Activated CD8-positive, alpha-beta memory T cell treated with anti-CD3 and anti-CD28 coated beads for 1 hour (primary cell): ENCODE data around the gene TRPV3.
"Not testable (repeated sequence)": the region's sequence is repeated elsewhere in the genome, so short reads cannot be mapped to it uniquely, and the experiment has no call there.

Source experiments
- DNase-seq, 2 donors: peaks; one replicate each; pipeline ENCODE4 v3.0.0-alpha.2; 2020; ENCODE audit warnings: low read depth in 1 of 2; ENCODE audit errors: extremely low read depth in 1 of 2

TRPV3 gene

GRCh38 chr17:3574231-3574630 lies 16.6 kb upstream of the TRPV3 start:
- DNase-seq = no peak

DNA sequence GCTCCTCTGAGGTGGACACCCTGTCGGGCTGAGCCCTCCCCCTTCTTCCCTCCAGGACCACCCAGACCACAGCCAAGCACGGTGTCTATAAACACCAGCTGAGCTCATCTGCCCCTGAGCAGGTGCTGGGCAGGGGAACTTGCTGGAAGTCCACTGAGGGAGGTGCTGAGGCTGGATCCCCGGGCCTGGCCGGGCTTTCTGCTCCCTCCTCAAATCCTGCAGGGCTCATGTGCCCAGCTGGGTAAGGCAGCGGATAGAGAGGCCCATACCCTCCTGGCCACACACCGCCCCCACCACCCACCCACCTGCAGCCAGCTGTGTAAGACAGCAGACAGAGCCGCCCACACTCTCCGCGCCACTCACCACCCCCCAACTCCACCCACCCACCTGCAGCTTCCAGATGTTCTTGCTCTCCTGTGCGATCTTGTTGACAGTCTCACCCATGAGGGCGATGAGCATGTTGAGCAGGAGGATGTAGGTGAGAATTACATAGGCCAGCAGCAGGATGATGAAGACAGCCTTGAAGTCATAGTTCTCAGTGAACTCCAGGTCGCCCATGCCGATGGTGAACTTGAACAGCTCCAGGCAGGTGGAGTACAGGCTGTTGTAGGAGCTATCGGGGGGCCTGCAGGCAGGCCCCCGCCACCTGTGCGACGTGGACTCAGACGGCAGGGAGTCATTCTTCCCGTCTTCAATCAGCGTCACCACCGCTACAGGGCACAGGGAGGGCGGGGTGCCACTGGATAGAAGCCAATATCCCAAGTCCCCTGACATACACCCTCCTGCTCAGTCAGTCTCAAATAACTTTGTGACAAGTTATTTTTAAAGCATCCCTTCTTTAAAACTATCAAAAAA lies 15.9 kb upstream of the TRPV3 start:
- DNase-seq = no peak

GRCh38 chr17:3572231-3572630 lies 14.6 kb upstream of the TRPV3 start:
- no peak for DNase-seq

- no peak for DNase-seq
These were observed 13.7 kb upstream of the TRPV3 start for GRCh38 chr17:3571043-3571900.

- DNase-seq = no peak
These were observed 12.0 kb upstream of the TRPV3 start for GRCh38 chr17:3569534-3570137.

GRCh38 chr17:3566551-3566950 lies 8.9 kb upstream of the TRPV3 start:
- no peak for DNase-seq

- DNase-seq = no peak
These were observed 7.5 kb upstream of the TRPV3 start for GRCh38 chr17:3565143-3565542.

- DNase-seq = not testable (repeated sequence)
These were observed 6.6 kb upstream of the TRPV3 start for GRCh38 chr17:3564241-3564640.

DNA sequence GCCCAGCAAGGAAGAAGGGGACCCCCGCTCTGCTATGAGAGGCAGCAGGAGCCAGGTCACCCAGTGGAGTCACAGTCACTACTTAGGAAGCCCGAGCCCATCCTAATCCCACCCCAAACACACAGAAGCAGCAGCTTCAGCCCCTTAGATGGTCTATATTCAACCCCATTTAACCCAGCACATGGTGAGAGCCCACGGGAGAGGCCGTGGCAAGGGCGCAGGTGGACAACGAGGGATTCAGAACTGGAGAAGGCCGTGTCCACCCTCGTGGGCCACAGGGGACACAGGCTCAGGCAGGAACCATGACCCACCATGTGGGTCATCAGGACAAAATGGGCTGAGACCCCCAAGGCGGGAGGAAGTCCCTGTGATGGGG lies 1.6 kb upstream of the TRPV3 start:
- no peak for DNase-seq

DNA sequence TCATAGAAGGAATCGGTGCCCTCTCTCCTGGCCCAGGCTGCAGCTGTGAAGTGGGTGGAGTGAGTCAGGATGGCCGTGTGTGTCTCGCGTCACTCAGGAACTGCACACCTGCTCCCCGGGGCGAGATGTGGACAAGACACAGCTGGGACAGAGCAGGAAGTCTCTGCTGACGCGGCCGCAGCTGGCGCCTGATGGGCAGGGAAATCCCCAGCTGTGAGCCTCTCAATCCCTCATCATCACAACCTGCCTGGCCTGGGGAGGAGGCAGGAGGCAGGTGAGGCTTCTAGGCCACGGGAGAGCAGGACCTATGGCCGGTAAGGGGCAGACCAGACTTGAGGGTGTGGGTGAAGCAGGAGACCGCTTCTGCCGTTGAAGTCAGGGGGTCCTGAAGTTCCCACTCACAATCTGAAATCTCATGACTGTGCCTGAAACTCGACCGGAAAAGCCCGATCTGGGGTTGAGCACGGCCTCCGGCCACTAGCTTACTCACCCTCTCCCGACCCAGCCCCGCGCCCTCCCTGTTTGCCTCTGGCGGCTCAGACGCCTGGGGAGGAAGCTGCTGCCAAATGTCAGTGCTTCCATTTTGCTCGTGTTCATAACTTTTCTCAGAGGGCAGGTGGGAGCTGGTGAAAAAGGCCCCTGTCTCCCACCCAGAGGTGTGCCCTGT lies 1.1 kb upstream of the TRPV3 start:
- DNase-seq = no peak

DNA sequence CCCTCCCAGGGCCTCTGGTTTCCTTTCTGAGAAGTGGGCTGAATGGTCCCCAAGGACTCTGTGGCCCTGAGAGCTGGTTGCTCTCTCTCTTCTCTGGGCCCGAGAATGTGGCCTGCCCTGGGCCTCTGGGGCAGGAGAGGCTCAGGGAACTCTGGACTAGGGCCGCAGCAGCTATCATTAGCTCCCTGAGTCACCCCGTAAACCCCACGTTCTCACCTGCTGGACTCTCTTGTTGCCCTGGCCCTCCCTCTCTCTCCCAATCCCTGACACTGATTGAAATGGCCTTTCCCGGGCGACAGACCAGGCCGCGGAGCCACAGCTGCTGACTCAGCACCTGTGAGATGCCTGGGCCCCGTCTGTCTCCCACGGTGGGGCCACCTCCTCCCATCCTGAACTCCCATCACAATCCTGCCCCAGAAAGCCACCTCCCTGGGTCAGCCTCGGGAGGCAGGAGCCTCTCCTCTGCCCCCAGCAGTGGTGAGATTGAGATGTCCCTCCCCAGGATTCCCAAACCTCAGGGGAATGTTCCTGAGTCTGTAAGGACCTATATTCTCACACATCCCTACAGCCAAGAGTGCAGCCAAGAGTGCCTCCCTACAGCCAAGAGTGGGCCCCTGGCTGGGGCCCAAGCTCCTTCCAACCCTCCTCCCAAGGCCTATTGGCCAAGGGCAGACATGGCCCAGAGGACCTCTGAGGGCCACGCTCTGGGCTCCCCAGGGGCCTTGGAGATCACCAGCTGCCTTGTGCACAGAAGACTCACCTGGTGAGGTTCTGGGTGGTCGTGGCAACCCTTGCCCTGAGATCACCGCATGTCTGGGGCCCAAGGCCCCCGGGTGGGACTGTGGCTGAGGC lies 470 bp downstream of the TRPV3 start:
- no peak for DNase-seq

DNA sequence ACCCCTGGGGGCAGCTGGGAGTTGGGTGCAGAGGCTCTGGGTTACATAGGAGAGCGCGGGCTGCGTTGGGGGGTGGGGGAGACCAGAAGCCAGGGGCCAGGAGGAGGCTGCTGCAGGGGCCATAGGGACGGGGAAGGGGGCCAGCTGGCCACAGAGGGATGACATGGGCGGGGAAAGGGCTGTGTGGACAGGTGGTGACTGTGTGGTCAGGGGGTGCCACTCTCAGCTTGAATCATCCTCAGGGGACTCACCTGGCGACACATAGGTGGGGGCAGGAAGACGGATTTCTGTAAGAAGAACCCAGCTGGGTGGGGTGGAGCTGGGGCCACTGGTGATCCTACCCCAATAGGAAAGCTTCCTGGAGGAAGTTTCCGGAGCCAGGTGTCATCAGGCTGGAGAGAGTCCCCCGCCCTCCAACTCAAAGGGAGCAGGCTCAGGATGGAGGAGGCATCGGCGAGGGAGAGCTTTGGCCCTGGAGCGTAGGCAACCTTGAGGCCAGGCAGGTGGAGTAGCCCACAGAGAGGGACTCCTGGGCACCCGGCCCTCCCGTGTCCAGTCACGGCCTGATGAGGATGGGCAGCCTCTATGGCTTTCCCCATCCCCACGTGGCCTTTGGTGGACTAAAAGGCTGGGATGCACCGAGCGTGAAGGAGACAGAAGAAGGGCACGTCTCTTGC lies 1.2 kb downstream of the TRPV3 start:
- no peak for DNase-seq

GRCh38 chr17:3555189-3555796 lies 2.3 kb downstream of the TRPV3 start:
- no peak for DNase-seq

GRCh38 chr17:3554440-3554839 lies 3.2 kb downstream of the TRPV3 start:
- no peak for DNase-seq

DNA sequence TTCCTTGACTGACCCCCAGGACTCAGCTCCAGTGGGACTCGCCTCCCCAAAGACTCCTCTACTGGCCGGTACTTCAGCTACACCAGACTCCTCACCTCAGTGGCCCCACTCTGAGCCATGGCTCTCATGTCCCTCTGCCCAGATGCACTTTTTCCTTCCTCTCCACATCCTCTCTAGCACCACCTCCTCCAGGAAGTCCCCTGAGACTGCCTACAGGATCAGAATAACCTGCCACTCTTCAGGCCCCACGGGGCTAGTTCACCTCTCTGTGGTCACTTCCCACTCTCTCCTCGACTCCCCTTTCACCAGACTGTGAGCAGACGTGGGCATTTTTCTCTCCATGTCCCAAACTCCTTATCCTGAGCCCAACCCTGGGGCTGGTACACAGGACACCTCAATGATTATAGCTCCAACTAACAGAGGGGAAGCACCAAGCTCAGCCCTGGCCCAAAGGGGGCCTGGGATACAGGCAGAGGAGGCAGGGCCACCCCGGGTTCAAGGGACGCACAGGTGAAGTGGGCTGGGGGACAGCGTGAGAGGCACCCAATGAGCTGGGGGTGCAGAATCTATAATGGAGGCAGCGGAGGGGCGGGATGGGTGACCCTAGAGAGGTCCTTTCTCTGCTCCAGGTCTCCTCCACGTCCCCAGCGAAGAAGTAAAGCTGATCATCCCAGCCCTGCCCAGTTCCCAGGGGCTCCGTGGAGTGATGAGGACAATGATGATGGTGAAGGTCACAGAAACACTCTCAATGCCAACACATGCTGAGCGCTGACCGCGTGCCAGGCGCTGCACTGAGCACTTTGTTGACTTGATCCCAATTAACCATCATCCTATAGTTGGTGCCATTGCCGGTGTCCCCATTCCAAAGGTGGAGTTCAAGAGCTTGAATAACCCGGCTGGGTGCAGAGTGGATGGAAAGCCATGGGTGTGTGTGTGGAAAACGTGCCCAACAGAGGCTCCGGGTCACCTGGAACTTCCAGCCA lies 3.9 kb downstream of the TRPV3 start:
- DNase-seq = no peak

- DNase-seq = no peak
These were observed 4.7 kb downstream of the TRPV3 start for GRCh38 chr17:3552916-3553315.

DNA sequence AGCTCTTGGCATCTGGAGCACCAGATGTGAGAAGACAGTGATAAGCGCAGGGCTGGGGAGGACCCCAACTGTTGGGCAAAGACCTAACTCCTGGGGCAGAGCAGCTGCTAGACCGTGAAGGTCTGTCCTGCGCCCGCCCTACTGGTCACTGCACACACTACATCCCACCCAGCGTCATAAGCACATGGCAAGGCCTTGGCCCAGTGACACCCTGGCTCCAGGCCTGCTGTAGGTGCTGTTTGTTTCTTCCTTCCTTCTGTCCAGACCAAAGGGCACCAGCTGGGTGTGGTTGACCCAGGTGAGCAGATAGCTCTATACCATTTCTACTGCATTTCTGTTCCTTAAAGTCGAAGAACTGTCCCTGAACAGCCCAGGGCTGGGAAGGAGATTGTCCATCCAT lies 6.4 kb downstream of the TRPV3 start:
- DNase-seq = no peak

- no peak for DNase-seq
These were observed 7.9 kb downstream of the TRPV3 start for GRCh38 chr17:3549610-3550162.
